ENCODE results near the gene RNF13.

The RNF13 gene

GRCh38 chr3:149776170-149776569, 36.8 kb upstream of the RNF13 start:
- Histone ChIP-seq H3K79me2 (ENCODE audit: insufficient read depth, low read length) (no peaks in the 10 kb centered on the region), H3K27me3 (ENCODE audit: low read length) (no peaks in the 10 kb centered on the region), H3K4me3 (ENCODE audit: insufficient read depth, low read length, poor library complexity, severe bottlenecking) (no peak overlapping the region), H3K27ac (ENCODE audit: low read depth, low read length) (no peak overlapping the region), H3K36me3 (ENCODE audit: low read length) (no peaks in the 10 kb centered on the region), H2AFZ (ENCODE audit: low read depth, low read length, severe bottlenecking) (no peak overlapping the region), H3K4me2 (ENCODE audit: low read depth, low read length, poor library complexity, severe bottlenecking) (no peak overlapping the region), H3K9me3 (ENCODE audit: insufficient read depth, low read length) (no peaks in the 10 kb centered on the region), H3K9ac (ENCODE audit: low read length) (no peak overlapping the region), H4K20me1 (ENCODE audit: low read depth, low read length) (no peaks in the 10 kb centered on the region), H3K9me2 (replicated peaks; ENCODE audit: insufficient read depth, low read length) (no peaks in the 10 kb centered on the region), H3F3A (ENCODE audit: insufficient read depth) (no peaks in the 10 kb centered on the region)
- no peak for TF ChIP-seq EZH2phosphoT487 (conservative IDR thresholded peaks at IDR 0.05; ENCODE audit: low read length)

- no peak overlapping the region for H3K4me3 ChIP-seq (ENCODE audit: insufficient read depth, low read length, poor library complexity, severe bottlenecking)
- H3K9me3 ChIP-seq (ENCODE audit: insufficient read depth, low read length) = no peaks in the 10 kb centered on the region
- H3F3A ChIP-seq (ENCODE audit: insufficient read depth) = no peaks in the 10 kb centered on the region
- H3K9ac ChIP-seq (ENCODE audit: low read length) = no peak overlapping the region
- H3K27ac ChIP-seq (ENCODE audit: low read depth, low read length) = no peak overlapping the region
- no peak overlapping the region for H2AFZ ChIP-seq (ENCODE audit: low read depth, low read length, severe bottlenecking)
- H3K36me3 ChIP-seq (ENCODE audit: low read length) = no peaks in the 10 kb centered on the region
- no peaks in the 10 kb centered on the region for H3K27me3 ChIP-seq (ENCODE audit: low read length)
- TF ChIP-seq CTCF (IDR thresholded peaks at IDR 0.05; ENCODE audit: insufficient read depth, low read length, poor library complexity, severe bottlenecking) (no peak), EZH2phosphoT487 (conservative IDR thresholded peaks at IDR 0.05; ENCODE audit: low read length) (no peak)
- no peaks in the 10 kb centered on the region for H3K79me2 ChIP-seq (ENCODE audit: insufficient read depth, low read length)
- H3K9me2 ChIP-seq (replicated peaks; ENCODE audit: insufficient read depth, low read length) = no peaks in the 10 kb centered on the region
- H4K20me1 ChIP-seq (ENCODE audit: low read depth, low read length) = no peaks in the 10 kb centered on the region
- H3K4me2 ChIP-seq (ENCODE audit: low read depth, low read length, poor library complexity, severe bottlenecking) = no peak overlapping the region
Measured at GRCh38 chr3:149777414-149778214, 35.4 kb upstream of the RNF13 start.

- Histone ChIP-seq H3K27ac (ENCODE audit: low read depth, low read length) (peak overlapping the region; percentile 33; the same call in 1 of the 2 replicates), H3K79me2 (ENCODE audit: insufficient read depth, low read length) (no peaks in the 10 kb centered on the region), H4K20me1 (ENCODE audit: low read depth, low read length) (no peaks in the 10 kb centered on the region), H3K36me3 (ENCODE audit: low read length) (no peaks in the 10 kb centered on the region), H3K9ac (ENCODE audit: low read length) (no peak overlapping the region), H3K4me3 (ENCODE audit: insufficient read depth, low read length, poor library complexity, severe bottlenecking) (no peak overlapping the region), H3K9me3 (ENCODE audit: insufficient read depth, low read length) (no peaks in the 10 kb centered on the region), H2AFZ (ENCODE audit: low read depth, low read length, severe bottlenecking) (no peak overlapping the region), H3K4me2 (ENCODE audit: low read depth, low read length, poor library complexity, severe bottlenecking) (peak overlapping the region; percentile 42), H3F3A (ENCODE audit: insufficient read depth) (no peaks in the 10 kb centered on the region), H3K27me3 (ENCODE audit: low read length) (no peaks in the 10 kb centered on the region), H3K9me2 (replicated peaks; ENCODE audit: insufficient read depth, low read length) (no peaks in the 10 kb centered on the region)
- TF ChIP-seq CTCF (IDR thresholded peaks at IDR 0.05; ENCODE audit: insufficient read depth, low read length, poor library complexity, severe bottlenecking) (no peak), EZH2phosphoT487 (conservative IDR thresholded peaks at IDR 0.05; ENCODE audit: low read length) (no peak)
Measured at GRCh38 chr3:149781211-149781610, 31.8 kb upstream of the RNF13 start.

GRCh38 chr3:149781741-149782140, 31.3 kb upstream of the RNF13 start:
- H3K9me2 ChIP-seq (replicated peaks; ENCODE audit: insufficient read depth, low read length) = no peaks in the 10 kb centered on the region
- H3F3A ChIP-seq (ENCODE audit: insufficient read depth) = no peaks in the 10 kb centered on the region
- H3K36me3 ChIP-seq (ENCODE audit: low read length) = no peaks in the 10 kb centered on the region
- H4K20me1 ChIP-seq (ENCODE audit: low read depth, low read length) = no peaks in the 10 kb centered on the region
- H3K4me3 ChIP-seq (ENCODE audit: insufficient read depth, low read length, poor library complexity, severe bottlenecking) = no peak overlapping the region
- no peaks in the 10 kb centered on the region for H3K27me3 ChIP-seq (ENCODE audit: low read length)
- no peaks in the 10 kb centered on the region for H3K79me2 ChIP-seq (ENCODE audit: insufficient read depth, low read length)
- H3K4me2 ChIP-seq (ENCODE audit: low read depth, low read length, poor library complexity, severe bottlenecking) = peak overlapping the region; percentile 42
- no peak overlapping the region for H2AFZ ChIP-seq (ENCODE audit: low read depth, low read length, severe bottlenecking)
- TF ChIP-seq CTCF (IDR thresholded peaks at IDR 0.05; ENCODE audit: insufficient read depth, low read length, poor library complexity, severe bottlenecking) = no peak
- H3K9ac ChIP-seq (ENCODE audit: low read length) = no peak overlapping the region
- H3K9me3 ChIP-seq (ENCODE audit: insufficient read depth, low read length) = no peaks in the 10 kb centered on the region
- no peak overlapping the region for H3K27ac ChIP-seq (ENCODE audit: low read depth, low read length)
